A673 (cell line): Measurements from ENCODE around the gene TMEM178B. TPM values are rescaled to one million over a fixed set of nuclear protein-coding genes. Genes with fewer than 3 reads are reported as not detected.

Experiments
- BruUV-seq: library from RNA; stranded (reverse); fragments of 400-500 nt; replicated peaks from 2 replicates; lab custom pipeline; 2021; lab: Mats Ljungman, UMichigan
- CTCF ChIA-PET: fragments of 300-600 bp; sonication (Branson Sonifier 250); formaldehyde crosslinking; loops from one replicate; lab custom pipeline; 2022; ENCODE audit warnings: antibody characterized with exemption; lab: Charles Lee
- POLR2A ChIA-PET: fragments of 300-600 bp; sonication (Branson Sonifier 250); formaldehyde crosslinking; loops from one replicate; lab custom pipeline; 2022; ENCODE audit warnings: antibody characterized with exemption; ENCODE audit not compliant: low non-redundant PET; lab: Charles Lee
- DNase-seq: peaks from one replicate; pipeline ENCODE4 v3.0.0-alpha.2; 2015; ENCODE audit warnings: low spot score
- H3K27ac ChIP-seq: fragments of 200-600 bp; sonication (generic); 2 replicates; pipeline ENCODE4 v1.5.1; 2016; ENCODE audit warnings: mixed run types, low read depth, mild to moderate bottlenecking, mixed read lengths, antibody characterized with exemption, low read length; ENCODE audit not compliant: poor library complexity, severe bottlenecking
- H3K27me3 ChIP-seq: fragments of 200-600 bp; sonication (generic); replicated peaks from 2 replicates; pipeline ENCODE4 v1.6.1; 2017; ENCODE audit warnings: mixed run types, low read depth, mild to moderate bottlenecking, mixed read lengths, antibody characterized with exemption, low read length; ENCODE audit not compliant: insufficient read depth, poor library complexity
- H3K36me3 ChIP-seq: fragments of 200-600 bp; sonication (generic); 2 replicates; pipeline ENCODE4 v1.6.1; 2016; ENCODE audit warnings: mixed run types, mild to moderate bottlenecking, mixed read lengths, antibody characterized with exemption, low read length; ENCODE audit not compliant: insufficient read depth, poor library complexity, severe bottlenecking
- H3K4me1 ChIP-seq: fragments of 200-600 bp; sonication (generic); 2 replicates; pipeline ENCODE4 v1.6.1; 2017; ENCODE audit warnings: mixed run types, mild to moderate bottlenecking, mixed read lengths, antibody characterized with exemption, low read length; ENCODE audit not compliant: insufficient read depth, poor library complexity, severe bottlenecking
- H3K4me3 ChIP-seq: fragments of 200-600 bp; sonication (generic); 2 replicates; pipeline ENCODE4 v1.5.1; 2016; ENCODE audit warnings: low read depth, mixed run types, mild to moderate bottlenecking, mixed read lengths, low read length; ENCODE audit not compliant: poor library complexity, severe bottlenecking
- H3K9me3 ChIP-seq: fragments of 200-600 bp; sonication (generic); 2 replicates; pipeline ENCODE4 v1.6.1; 2016; ENCODE audit warnings: mixed run types, low read depth, mild to moderate bottlenecking, mixed read lengths, antibody characterized with exemption, low read length; ENCODE audit not compliant: poor library complexity, severe bottlenecking
- EZH2 ChIP-seq: fragments of 200-600 bp; sonication (generic); IDR thresholded peaks from 2 replicates; pipeline ENCODE4 v1.6.1; 2017; ENCODE audit warnings: borderline replicate concordance, low read depth, mild to moderate bottlenecking, mixed read lengths, antibody characterized with exemption, low read length; ENCODE audit not compliant: poor library complexity, severe bottlenecking
- intact Hi-C: fragments of 100-400 bp; cut with micrococcal nuclease; formaldehyde crosslinking; loops from one replicate; pipeline ENCODE4 v1.10.0; 2022; ENCODE audit not compliant: unreplicated experiment
- total RNA-seq: library from RNA; stranded (reverse); gene quantifications from 2 replicates; pipeline ENCODE4 v1.2.3, GENCODE V29; 2021
- TF ChIP-seq, protein P1 (sequence below): fragments of 300-800, 200-600 bp; sonication (generic); conservative IDR thresholded peaks from 2 replicates; pipeline ENCODE4 v1.5.1; 2017; ENCODE audit warnings: low read depth, mild to moderate bottlenecking, antibody characterized with exemption, low read length, moderate library complexity, mixed read lengths

The TMEM178B gene
- total RNA-seq, 1 experiment from 2014 or later = 2.8 TPM

DNA sequence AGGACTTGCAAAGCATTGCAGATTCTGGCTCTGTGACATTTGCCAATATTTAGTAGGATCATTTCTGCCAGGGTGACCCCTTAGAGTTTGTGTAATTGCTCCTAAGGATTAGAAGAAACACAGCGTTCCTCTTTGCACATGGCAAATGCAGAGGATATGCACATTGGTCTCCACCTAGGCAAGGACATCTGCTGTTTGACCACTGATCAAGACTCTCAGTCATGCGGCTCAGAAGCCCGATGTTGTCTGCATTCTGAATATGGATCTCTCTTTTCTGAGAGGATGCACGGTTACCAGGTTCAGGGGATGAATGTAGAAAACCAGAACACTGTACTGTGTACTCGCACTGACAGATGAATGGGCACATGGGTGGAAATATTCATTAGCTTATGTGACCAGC lies 296.8 kb downstream of the TMEM178B start:
- no peak overlapping the region for H3K27ac ChIP-seq
- H3K4me1 ChIP-seq = no peaks in the 10 kb centered on the region
- no peaks in the 10 kb centered on the region for H3K36me3 ChIP-seq
- H3K4me3 ChIP-seq = no peak overlapping the region
- no peak for TF ChIP-seq EZH2
- TF ChIP-seq, protein P1, sequence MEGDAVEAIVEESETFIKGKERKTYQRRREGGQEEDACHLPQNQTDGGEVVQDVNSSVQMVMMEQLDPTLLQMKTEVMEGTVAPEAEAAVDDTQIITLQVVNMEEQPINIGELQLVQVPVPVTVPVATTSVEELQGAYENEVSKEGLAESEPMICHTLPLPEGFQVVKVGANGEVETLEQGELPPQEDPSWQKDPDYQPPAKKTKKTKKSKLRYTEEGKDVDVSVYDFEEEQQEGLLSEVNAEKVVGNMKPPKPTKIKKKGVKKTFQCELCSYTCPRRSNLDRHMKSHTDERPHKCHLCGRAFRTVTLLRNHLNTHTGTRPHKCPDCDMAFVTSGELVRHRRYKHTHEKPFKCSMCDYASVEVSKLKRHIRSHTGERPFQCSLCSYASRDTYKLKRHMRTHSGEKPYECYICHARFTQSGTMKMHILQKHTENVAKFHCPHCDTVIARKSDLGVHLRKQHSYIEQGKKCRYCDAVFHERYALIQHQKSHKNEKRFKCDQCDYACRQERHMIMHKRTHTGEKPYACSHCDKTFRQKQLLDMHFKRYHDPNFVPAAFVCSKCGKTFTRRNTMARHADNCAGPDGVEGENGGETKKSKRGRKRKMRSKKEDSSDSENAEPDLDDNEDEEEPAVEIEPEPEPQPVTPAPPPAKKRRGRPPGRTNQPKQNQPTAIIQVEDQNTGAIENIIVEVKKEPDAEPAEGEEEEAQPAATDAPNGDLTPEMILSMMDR = no peak
- H3K9me3 ChIP-seq = no peaks in the 10 kb centered on the region
- CTCF ChIA-PET = no interaction called here
- no TSS peak for BruUV-seq
- intact Hi-C loops = no loop called here
- DNase-seq = no peak
- H3K27me3 ChIP-seq = no peaks in the 10 kb centered on the region
- POLR2A ChIA-PET = no interaction called here

GRCh38 chr7:141374425-141374824 lies 300.6 kb downstream of the TMEM178B start:
- intact Hi-C loops = no loop called here
- no peak for DNase-seq
- no peaks in the 10 kb centered on the region for H3K36me3 ChIP-seq
- no TSS peak for BruUV-seq
- no peak overlapping the region for H3K4me3 ChIP-seq
- CTCF ChIA-PET = interaction anchor here (0.6 kb wide), 1 partner anchor 930 kb away, joined by 3 read pairs; no protein-coding TSS in a partner anchor
- no peak overlapping the region for H3K27ac ChIP-seq
- H3K9me3 ChIP-seq = no peaks in the 10 kb centered on the region
- no peaks in the 10 kb centered on the region for H3K27me3 ChIP-seq
- TF ChIP-seq, protein P1 = no peak
- TF ChIP-seq EZH2 = no peak
- no peaks in the 10 kb centered on the region for H3K4me1 ChIP-seq
- POLR2A ChIA-PET = no interaction called here

GRCh38 chr7:141375442-141375841 lies 301.6 kb downstream of the TMEM178B start:
- intact Hi-C loops = no loop called here
- no peaks in the 10 kb centered on the region for H3K36me3 ChIP-seq
- no peaks in the 10 kb centered on the region for H3K27me3 ChIP-seq
- no peaks in the 10 kb centered on the region for H3K9me3 ChIP-seq
- no peak overlapping the region for H3K4me3 ChIP-seq
- POLR2A ChIA-PET = no interaction called here
- H3K27ac ChIP-seq = no peak overlapping the region
- TF ChIP-seq, protein P1 = no peak
- TF ChIP-seq EZH2 = no peak
- no peaks in the 10 kb centered on the region for H3K4me1 ChIP-seq
- CTCF ChIA-PET = no interaction called here
- DNase-seq = no peak
- BruUV-seq = no TSS peak
